Endothelial cell of umbilical vein (primary cell): ENCODE measurements around the gene FAM83F.

Experiments used
- CTCF ChIP-seq, 2 donors: IDR thresholded peaks; 1 replicate in 1 of 2; 2 replicates in 1 of 2; pipeline ENCODE4 v1.5.1; 2011; ENCODE audit warnings: low read length in 2 of 2, mild to moderate bottlenecking in 2 of 2, moderate library complexity in 2 of 2, control low read depth in 1 of 2, inconsistent platforms in 1 of 2, low read depth in 1 of 2; ENCODE audit not compliant: insufficient read depth in 1 of 2; ENCODE audit errors: extremely low read depth in 1 of 2
- EZH2 ChIP-seq: IDR thresholded peaks from 2 replicates; pipeline ENCODE4 v1.6.1; 2012; ENCODE audit warnings: borderline replicate concordance, low read depth, mild to moderate bottlenecking, moderate library complexity, low read length, inconsistent platforms; ENCODE audit not compliant: severe bottlenecking
- FOS ChIP-seq: IDR thresholded peaks from 2 replicates; pipeline ENCODE4 v1.6.1; 2011; ENCODE audit warnings: mild to moderate bottlenecking, low read length, moderate library complexity, borderline replicate concordance; ENCODE audit not compliant: insufficient read depth
- JUN ChIP-seq: IDR thresholded peaks from 2 replicates; pipeline ENCODE4 v1.6.1; 2011; ENCODE audit warnings: borderline replicate concordance, low read depth; ENCODE audit not compliant: insufficient read length, insufficient read depth
- MAX ChIP-seq: IDR thresholded peaks from 2 replicates; pipeline ENCODE4 v1.6.1; 2011; ENCODE audit not compliant: insufficient read depth, insufficient read length
- MYC ChIP-seq: IDR thresholded peaks from one replicate; pipeline ENCODE4 v1.6.1; 2011; ENCODE audit warnings: mild to moderate bottlenecking, low read depth, low read length
- POLR2A ChIP-seq: IDR thresholded peaks from 2 replicates; pipeline ENCODE4 v1.6.1; 2012; ENCODE audit warnings: low read depth, mild to moderate bottlenecking, control low read depth, low read length
- POLR2AphosphoS5 ChIP-seq: IDR thresholded peaks from 2 replicates; pipeline ENCODE4 v1.6.1; 2012; ENCODE audit warnings: low read depth, mild to moderate bottlenecking, control low read depth, low read length, moderate library complexity; ENCODE audit not compliant: insufficient read depth

GRCh38 chr22:40040927-40041326, 46.2 kb downstream of the FAM83F start:
- TF ChIP-seq CTCF (IDR thresholded peaks at IDR 0.05; ENCODE audit: extremely low read depth in 1 of 2, insufficient read depth in 1 of 2, low read depth in 1 of 2, low read length in 2 of 2): no peak
- TF ChIP-seq POLR2A: no peak
- TF ChIP-seq EZH2: no peak
- no peak for TF ChIP-seq FOS
- no peak for TF ChIP-seq MYC
- no peak for TF ChIP-seq MAX
- TF ChIP-seq JUN: no peak
- peak; percentile 22 for TF ChIP-seq POLR2AphosphoS5
